ENCODE results near the gene MARCHF2.
A peak's percentile ranks its signal among the peaks of the same experiment; 100 is the strongest.
"Not testable (repeated sequence)": the region's sequence is repeated elsewhere in the genome, so short reads cannot be mapped to it uniquely, and the experiment has no call there.

The MARCHF2 gene

DNA sequence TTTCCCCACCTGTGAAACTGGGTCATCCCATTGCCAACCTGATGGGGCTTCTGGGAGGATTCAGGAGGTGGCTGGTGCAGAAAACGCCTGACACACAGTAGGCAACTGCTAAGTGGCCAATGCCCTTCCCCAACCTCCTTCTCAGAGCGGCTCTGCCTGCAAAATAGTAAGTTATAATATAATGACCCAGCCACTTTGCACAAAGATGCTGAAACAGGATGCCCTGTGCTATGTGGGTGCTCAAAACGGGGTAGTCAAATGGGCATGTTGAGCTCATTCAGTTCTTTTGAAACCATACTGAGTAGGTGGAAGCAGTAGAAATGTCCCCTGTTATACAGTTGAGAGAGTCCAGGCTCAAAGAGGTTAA is 507 bp downstream of the MARCHF2 start:
- DNase-seq: no peak

DNA sequence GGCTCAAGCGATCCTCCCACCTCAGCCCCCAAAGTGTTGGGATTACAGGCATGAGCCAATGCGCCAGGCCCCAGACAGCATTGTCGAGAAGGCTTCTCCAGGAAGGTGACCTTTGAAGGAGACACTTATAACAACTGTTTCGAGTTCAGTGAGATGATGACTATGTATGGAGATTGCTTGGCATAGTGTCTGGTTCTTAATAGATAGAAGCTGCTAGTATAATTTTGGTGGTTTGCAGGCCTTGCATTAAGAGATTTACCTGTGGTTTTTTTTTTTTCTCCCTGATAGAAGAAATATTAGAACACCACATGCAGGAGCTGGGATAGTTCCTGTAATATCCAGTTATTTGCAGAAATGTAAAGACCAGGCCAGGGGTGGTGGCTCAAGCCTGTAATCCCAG is 3.7 kb downstream of the MARCHF2 start:
- DNase-seq: no peak

DNA sequence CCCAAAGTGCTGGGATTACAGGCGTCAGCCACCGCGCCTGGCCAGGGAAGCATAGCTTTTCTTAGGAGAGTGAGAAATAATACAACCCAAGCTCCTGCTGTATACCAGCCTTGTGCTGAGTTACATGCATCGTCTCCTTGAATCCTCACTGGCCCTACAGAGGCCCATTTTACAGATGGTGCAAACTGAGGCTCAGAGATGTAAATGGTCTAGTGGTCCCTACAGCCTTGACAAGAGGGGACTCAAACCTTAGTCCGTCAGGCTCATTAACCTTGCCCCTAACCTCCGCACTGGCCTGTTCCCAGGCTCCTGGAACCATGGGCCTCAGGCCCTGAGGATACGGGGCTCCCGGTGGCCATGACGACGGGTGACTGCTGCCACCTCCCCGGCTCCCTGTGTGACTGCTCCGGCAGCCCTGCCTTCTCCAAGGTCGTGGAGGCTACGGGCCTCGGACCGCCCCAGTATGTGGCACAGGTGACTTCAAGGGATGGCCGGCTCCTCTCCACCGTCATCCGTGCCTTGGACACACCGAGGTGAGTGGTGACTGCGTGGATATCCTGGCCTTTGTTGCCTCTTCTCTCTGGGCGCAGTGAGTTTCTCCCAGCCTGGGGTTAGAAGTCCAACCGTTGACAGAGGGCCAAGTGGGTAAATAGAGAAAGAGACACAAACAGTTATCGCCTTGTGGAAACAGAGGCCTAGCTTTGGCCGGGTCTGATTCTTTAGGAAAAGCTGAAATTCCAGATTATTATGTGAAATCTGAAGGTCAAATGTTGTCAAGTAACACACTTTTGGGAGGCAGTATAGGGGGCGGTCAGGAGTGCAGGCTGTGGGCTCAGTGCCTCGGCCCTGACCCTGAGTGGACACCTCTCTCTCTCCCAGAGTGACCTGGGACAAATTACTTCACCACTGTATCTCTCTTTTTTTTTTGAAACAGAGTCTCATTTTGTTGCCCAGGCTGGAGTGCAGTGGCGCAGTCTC is 8.7 kb downstream of the MARCHF2 start:
- DNase-seq: no peak

DNA sequence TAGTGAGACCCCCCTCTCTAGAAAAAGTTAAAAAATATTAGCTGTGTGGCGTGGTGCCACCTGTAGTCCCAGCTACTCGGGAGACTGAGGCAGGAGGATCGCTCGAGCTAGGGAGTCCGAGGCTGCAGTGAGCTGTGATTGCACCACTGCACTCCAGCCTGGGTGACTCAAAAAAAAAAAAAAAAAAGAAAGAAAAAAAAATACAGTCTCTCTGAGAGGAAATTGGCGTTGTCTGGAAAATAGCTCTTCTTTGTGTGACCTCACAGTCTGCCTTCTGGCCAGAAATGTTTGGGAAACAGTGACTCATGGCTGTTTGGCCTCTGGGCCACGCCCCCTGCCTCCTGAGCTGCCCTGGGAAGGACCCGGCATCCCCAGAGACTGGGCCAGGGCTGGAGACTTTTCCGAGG is 10.7 kb downstream of the MARCHF2 start:
- DNase-seq: no peak

DNA sequence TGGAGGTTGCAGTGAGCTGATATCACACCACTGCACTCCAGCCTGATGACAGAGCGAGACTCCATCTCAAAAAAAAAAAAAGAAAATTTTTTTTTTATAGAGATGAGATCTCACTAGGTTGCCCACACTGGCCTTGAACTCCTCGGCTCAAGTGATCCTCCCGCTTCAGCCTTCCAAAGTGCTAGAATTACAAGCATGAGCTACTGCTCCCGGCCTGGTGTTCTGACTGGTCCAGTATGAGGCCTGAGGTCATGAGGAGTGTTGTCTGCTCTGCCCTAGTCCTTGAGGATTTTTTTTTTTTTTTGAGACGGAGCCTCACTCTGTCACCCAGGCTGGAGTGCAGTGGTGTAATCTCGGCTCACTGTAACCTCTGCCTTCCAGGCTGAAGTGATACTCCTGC is 12.2 kb downstream of the MARCHF2 start:
- not testable (repeated sequence) for DNase-seq

DNA sequence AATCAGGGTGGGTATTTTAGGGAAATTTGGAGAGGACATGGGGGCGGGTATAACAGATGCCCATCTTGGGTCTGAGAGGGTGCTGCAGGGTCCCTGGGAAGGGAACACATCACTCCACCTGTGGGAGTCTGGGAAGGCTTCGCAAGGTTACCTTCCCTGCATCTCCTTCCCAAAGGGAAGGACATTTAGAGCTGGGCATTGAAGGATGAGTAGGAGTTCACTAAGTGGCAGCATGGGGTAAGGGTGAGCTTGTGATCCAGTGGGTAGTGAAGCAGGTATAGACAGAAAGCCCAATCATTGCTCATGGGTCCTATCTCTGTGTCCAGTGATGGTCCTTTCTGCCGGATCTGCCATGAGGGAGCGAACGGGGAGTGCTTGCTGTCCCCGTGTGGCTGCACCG is 13.2 kb downstream of the MARCHF2 start:
- no peak for DNase-seq

DNA sequence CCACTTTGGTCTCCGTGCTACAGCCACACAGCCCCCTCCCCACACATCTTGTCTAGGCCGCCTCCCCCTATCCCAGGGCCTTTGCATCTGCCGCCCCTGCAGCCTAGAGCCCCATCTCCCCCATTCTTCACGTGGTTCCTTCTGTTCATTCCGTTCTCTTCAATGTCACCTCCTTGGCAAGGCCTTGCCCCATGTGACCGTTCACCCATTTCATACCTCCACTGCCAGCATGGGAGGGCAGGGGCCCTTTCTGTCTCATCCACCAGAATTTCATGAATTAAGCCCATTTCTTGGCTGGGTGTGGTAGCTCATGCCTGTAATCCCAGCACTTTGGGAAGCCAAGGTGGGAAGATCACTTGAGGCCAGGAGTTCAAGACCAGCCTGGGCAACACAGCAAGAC is 15.9 kb downstream of the MARCHF2 start:
- no peak for DNase-seq

DNA sequence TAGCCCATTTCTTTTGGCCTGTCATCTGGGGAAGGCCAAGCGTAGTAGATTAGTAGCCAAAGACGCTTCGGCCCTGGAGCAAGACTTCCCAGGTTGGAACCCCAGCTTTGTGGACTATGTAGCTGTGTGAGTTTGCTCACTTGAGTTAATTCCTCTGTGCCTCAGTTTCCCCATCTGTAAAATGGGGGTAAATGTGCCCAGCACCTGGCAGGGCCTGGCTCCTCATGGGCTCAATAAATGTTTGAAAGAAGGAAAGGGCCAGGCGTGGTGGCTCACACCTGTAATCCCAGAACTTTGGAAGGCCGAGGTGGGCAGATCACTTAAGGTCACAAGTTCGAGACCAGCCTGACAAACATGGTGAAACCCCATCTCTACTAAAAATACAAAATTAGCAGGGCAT is 16.7 kb downstream of the MARCHF2 start:
- no peak for DNase-seq

DNA sequence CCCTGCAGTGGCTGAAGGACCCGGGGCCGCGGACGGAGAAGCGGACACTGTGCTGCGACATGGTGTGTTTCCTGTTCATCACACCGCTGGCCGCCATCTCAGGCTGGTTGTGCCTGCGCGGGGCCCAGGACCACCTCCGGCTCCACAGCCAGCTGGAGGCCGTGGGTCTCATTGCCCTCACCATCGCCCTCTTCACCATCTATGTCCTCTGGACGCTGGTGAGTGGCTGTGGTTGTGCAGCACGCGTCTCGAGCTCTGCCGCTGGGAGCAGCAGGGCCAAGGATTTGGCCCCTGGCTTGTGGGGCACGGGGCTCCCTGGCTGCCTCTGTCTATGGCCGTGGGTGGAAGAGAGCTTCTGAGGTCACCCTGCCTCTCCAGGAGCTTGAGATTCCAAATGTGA is 17.5 kb downstream of the MARCHF2 start:
- DNase-seq: no peak

DNA sequence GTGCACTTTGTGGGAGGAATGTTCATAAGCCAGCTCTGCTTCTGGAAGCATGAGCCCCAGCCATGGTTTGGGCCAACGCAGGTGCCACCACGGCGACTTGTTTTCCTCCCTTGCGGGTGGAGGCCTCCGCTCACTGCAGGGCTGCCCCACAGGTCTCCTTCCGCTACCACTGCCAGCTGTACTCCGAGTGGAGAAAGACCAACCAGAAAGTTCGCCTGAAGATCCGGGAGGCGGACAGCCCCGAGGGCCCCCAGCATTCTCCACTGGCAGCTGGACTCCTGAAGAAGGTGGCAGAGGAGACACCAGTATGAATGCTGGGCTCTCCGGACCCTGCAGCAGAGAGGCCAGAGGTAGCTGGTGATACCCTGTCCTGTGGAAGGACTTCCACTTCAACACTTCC is 25.1 kb downstream of the MARCHF2 start:
- no peak for DNase-seq

DNA sequence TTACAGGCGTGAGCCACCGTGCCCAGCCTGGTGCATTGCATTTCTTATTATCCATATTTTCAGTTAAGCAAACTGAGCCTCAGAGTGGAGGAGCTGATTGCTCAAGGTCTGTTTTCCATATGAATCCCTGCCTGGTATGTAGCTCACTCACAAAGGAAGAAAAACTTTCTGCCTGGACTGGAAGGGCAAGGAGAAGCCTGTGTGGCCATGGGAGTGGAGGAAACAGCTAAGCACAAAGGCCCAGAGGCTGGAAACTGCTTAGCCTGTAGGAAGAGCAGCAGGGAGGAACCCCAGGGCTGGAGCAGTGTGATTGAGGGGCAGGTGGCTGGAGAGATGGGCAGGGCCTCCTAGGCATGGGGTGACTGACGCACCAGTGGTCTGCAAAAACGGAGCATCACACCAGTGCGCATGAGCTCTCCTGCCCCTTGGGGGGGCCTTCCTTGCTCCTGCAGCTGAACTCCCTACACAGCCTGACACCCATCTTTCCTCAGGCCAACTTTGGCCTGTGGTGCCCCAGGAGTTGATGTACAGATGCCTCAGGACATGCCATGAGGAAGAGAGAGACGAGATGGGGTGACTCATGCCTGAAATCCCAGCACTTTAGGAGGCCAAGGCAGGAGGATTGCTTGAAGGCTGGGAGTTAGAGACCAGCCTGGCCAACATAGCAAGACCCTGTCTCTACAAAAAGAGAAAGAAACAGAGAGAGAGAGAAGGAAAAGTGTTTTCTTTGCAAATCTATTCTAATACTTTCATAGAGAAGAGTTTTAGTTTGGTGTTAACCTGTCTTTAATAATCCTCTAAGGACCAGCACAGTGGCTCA is 28.8 kb downstream of the MARCHF2 start:
- no peak for DNase-seq

DNA sequence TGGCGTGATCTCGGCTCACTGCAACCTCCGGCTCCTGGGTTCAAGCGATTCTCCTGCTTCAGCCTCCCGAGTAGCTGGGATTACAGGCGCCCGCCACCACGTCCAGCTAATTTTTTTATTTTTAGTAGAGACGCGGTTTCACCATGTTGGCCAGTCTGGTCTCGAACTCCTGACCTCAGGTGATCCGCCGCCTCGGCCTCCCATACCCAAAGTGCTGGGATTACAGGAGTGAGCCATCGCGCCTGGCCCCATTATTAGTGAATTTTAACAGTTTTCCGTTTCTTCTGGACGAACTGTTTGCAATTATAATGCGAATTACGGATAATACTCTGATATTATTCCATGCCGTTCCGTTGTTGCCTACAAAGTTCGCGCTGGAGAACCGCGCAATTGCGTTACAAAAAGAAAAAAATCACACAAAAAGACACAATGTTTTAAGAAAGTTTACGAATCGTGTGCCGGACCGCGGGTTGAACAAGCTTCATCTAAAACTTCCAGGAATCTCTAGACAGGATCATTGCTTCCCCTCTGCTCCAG is 31.1 kb downstream of the MARCHF2 start:
- not testable (repeated sequence) for DNase-seq

DNA sequence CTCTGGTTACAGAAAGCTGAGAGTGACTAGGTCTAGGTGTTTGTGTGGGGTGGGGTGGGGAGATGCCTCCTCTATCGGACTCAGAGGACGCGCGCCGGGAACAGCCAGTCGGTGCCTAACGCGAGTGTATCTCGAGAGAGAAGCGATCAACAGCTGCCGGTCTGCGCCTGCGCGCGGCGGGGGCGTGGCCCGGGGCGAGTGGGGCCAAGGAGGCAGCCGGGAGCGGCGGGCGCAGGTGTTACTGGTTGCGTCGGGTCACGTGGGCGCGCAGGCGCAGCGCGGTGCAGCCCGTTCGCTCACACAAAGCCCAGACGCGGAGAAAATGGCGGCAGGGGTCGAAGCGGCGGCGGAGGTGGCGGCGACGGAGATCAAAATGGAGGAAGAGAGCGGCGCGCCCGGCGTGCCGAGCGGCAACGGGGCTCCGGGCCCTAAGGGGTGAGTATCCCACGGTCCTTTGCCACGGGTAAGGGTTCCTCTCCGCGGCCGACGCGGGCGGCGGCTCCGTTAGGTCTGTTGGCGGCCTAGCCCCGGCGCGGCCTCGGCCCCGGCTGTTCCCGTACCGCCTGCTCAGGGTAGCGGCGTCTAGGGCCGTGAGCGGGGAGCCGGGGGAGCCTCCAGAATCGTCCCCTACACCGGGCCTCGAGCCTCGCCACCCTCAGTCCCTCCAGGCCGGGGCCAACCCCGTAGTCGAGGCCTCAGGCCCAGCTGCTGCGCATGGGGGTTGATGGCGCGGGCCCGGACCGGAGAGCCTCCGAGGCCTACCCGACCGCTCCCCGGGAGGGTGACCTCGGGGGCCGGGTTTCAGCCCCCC is 31.8 kb downstream of the MARCHF2 start, which contains the start of gene HNRNPM:
TSS of gene HNRNPM (plus strand) at position 299 of the 811 bp plus-strand sequence. CDS start at position 323, 24 bp downstream.
- DNase-seq: peak; percentile 100

DNA sequence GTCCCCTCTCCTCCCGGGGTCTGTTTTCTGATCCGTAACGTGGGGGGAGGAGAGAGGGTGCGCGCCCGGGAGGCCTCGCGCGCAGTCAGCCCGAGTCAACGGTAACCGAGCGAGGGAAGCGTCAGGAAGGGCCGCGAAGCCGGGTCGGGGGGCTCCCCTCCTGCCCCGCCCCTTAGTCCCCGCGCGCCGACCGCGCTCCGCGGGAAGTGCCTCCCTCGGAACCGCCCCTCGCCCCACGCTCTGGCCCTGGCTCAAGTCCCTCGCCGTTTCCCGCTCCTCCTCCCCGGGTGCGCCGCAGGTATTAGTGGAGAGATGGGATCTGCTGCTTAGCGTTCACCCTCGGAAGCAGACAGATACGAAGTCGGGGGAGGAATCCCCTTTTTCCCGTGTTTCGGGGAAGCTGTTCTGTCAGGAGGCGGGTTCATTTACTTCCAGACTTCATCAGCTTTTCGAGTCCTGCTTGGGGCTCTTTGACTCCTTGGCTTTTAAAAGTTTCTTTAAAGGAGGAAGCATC is 32.4 kb downstream of the MARCHF2 start:
- peak; percentile 20 to 39 for DNase-seq

DNA sequence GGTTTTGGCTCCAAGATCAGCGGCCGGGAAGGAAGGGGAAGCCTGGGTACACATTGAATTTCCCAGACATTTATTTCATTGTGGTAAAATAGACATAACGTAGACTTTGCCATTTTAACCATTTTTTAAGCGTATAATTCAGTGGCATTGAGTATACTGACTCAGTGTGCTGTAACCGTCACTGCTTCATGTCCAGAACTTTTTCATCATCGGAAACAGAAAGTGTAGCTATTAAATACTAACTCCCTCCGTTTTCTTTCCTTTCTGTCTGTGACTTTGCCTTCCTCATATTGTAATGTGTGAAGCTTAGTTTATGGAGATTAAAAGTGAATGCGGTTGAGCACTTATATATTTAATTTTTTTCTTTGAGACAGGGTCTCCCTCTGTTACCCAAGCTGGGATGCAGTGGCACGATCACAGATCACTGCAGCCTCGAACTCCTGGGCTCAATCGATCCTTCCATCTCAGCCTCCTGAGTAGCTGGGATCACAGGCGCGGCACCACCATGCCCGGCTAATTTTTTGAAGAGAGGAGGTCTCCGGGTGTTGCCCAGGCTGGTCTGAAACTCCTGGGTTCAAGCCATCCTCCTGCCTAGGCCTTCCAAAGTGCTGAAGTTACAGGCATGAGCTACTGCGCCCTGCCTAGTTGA is 33.1 kb downstream of the MARCHF2 start:
- DNase-seq: no peak

DNA sequence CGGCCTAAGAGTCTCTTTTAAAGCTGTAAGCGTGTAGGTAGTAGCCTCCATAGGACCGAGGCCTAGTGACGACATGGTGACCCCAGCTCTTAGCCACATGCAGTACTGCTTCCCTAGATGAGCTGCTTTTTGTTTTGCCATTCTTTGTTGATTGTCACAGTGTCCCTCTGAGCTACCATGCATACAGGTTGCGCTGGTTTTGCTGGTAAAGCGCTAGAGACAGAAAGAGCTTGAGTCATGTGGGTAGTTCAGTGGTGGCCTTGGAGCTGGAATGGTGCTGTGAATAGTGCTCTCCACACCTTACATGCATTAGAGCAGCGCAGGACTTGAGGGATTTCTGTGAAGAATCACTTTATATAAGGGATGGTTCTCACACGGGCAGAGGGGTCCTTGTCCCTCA is 36.7 kb downstream of the MARCHF2 start:
- DNase-seq: no peak

DNA sequence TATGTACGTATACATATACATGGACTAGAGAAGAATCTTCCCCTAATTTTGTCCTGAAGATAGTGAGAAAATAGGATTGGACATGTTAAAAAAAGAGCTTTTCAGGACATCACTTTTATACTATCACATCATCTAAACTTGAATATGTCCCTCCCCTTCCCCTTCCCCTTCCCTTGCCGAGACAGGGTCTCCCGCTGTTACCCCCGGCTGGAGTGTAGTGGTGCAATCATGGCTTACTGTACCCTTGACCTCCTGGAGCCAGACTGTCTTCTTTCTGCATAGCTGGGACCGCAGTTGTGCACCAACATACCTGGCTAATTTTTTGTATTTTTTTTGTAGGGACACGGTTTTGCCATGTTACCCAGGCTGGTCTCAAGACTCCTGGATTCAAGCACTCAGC is 38.3 kb downstream of the MARCHF2 start:
- DNase-seq: no peak

DNA sequence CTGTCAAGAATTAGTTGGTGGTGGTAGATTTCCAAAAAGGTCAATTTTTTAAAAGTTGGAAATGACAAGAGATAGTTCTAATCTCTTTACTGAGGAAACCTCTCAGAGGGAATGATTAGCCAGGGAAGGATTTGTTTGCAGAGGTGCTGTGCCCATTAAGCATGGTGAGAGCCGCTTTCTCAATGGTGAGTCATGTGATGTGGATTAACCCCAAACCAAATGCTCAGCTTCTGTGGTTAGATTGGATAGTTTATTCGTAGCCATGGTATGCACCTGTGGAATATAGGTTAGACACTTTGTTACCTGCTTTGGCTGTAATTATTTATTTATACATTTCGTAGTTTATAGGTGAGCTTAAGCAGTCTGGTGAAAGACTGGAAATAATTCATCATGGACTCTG is 38.8 kb downstream of the MARCHF2 start:
- DNase-seq: peak; percentile 10 to 30

DNA sequence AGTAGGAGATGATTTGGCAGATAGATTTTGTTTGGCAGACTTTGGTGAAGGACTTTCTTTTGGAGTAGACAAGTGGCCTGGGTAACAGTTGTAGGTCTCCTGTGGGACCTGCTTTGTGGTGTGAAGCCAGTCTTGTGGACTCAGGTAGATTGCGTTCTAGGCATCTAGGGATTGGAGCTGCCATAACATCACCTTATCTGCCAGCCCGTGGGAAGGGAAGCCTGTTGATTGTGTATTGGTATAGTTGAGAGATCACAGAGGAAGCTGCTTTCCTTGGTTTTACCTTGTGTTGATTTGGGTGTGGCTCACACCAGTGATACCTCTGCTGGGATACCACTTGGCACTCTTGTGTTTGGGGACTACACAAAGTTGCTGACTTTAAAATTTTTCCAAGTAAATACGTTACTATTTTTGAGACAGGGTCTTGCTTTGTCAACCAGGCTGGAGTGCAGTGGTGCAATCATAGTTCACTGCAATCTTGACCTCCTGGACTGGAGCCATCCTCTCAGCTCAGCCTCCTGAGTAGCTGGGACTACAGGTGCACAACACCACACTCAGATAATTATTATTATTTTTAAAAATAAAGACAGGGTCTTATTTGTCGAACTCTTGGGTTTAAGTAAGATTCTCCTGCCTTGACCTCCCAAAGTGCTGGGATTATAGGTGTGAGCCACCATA is 39.5 kb downstream of the MARCHF2 start:
- no peak for DNase-seq

DNA sequence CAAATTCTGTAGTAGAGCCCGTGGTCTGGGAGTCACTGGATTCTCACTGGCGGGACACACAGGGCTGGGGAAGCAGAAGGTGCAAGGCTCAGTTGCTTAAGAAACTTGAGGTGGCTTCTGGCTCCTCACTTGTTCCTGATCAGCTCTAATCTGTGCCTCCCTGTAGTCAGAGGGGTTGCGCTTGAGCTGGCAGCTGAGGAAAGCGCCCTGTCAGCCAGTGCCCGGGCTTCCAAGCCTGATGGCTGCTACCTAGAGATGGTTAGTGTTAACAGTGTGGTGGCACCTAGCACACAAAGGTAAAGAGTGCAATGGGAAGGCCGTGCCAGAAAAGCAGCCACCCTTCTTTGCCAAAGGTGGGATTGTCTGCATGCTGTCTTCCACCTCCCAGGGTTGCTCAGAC is 40.5 kb downstream of the MARCHF2 start:
- DNase-seq: no peak

DNA sequence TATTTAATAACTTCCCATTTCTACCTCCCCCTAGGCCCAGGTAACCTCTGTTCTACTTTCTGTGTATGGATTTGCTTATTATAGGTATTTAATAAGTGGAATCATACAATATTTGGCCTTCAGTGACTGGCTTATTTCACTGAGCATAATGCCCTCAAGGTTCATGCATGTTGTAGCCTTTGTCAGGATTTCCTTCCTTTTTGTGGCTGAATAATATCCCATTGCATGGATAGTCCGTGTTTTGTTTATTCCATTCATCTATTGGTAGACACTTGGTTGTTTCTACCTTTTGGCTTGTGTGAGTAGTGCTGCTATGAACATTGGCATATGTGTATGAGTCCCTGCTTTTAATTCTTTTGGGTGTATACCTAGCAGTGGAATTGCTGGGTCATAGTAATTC is 41.1 kb downstream of the MARCHF2 start:
- no peak for DNase-seq
